Epithelial cell of esophagus (primary cell): Measurements from ENCODE around the gene ACSL1.

Experiments
- DNase-seq: peaks from one replicate; pipeline ENCODE4 v3.0.0; 2010; ENCODE audit warnings: low read depth
- H3K4me3 ChIP-seq: 2 replicates; pipeline ENCODE4 v1.5.1; 2011; ENCODE audit warnings: mild to moderate bottlenecking, low read length, control low read depth
- TF ChIP-seq, protein P1 (sequence below): IDR thresholded peaks from 2 replicates; pipeline ENCODE4 v1.5.1; 2011; ENCODE audit warnings: low read depth, mild to moderate bottlenecking, low read length, control low read depth, inconsistent platforms; ENCODE audit not compliant: insufficient read depth; ENCODE audit errors: missing control alignments

ACSL1 gene

DNA sequence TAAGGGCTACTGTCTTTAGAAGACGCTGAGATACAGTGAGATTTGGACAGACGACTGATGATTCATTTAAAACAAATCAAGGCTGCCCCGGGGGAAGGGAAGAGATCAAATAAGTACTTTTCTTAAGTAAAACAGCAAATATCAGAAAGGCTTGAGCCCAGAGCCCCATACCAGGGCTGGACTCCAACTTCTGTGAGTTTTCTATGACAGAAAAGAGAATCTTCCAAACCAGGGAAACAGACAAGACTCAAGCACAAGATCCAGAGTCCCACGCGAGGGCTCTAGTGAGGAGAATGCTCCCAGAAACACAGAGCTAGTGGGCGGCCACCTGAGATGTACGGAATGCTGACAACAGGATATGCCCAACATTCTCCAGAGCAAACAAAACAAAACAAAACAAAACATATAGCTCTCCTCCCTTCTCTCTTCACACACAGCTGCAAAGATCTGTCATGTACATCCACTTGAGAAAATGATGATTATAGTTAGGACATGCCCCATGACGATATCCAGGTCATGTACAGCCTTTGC lies 13.1 kb downstream of the ACSL1 start:
- TF ChIP-seq, protein P1, sequence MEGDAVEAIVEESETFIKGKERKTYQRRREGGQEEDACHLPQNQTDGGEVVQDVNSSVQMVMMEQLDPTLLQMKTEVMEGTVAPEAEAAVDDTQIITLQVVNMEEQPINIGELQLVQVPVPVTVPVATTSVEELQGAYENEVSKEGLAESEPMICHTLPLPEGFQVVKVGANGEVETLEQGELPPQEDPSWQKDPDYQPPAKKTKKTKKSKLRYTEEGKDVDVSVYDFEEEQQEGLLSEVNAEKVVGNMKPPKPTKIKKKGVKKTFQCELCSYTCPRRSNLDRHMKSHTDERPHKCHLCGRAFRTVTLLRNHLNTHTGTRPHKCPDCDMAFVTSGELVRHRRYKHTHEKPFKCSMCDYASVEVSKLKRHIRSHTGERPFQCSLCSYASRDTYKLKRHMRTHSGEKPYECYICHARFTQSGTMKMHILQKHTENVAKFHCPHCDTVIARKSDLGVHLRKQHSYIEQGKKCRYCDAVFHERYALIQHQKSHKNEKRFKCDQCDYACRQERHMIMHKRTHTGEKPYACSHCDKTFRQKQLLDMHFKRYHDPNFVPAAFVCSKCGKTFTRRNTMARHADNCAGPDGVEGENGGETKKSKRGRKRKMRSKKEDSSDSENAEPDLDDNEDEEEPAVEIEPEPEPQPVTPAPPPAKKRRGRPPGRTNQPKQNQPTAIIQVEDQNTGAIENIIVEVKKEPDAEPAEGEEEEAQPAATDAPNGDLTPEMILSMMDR: no peak
- DNase-seq: peak; percentile 61
- peak overlapping the region; percentile 3 for H3K4me3 ChIP-seq

DNA sequence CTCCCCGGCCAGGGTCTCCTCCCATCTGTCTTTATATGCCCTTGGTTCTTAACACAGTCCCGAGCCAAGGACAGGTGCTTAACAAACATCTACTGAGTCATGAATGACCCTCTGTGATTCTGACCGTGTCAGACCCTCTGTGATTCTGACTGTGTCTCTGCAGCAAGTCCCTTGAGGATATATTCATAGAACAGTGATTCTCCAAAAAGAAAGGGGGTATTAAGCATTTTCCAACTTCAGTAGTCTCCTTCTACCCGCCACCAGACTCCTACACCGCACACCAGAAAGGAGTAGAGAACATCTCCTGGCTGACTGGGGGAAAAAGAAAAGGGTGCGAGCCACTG lies 13.6 kb downstream of the ACSL1 start:
- TF ChIP-seq, protein P1: no peak
- no peak for DNase-seq
- H3K4me3 ChIP-seq: no peak overlapping the region

DNA sequence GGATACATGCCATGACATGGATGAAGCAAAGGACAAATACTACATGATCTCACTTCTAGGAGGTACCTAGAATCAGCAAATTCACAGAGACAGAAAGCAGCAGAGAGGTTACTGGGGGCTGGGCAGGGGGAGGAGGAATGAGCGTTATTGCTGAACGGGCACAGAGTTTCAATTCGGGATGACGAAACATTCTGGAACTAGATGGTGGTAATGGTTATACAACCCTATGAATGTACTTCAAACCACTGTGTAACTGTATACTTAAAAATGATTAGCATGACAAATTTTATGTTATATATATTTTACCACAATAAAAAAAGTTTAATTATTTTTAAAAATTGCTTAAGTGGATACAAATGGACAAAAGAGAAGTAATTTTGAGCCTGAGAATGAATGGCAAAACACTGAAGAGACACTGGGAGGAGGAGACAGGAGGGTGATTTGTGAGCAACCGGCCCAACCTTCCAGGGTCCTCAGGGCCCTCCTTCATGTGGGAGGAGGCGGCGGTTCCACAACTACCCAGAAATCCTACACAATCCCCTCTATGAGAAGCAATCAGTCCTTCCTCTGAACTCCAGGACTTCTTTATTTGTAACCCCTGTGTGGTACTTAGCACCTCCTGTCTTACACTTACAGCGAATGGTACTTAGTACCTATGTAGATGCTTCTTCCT lies 14.1 kb downstream of the ACSL1 start:
- no peak overlapping the region for H3K4me3 ChIP-seq
- TF ChIP-seq, protein P1: no peak
- DNase-seq: no peak

DNA sequence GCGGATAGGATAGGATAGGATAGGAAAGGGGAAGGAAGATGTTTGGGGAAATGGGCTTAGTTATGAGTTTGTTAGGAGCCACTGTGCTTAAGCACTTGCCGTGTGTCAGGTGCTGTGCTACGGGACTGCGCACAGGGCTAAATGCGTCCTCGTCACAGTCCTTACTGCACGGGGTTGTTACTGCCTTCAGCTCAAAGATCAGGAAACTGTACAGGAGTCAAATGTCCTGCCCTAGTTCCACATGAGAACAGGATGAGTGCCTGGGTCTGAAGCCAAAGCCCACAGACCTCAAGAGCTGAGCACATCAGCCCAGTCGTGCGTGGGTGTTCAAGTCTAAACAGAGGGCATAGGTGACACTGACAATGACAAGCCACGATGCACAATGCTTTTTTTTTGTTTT lies 15.0 kb downstream of the ACSL1 start:
- DNase-seq: no peak
- TF ChIP-seq, protein P1: no peak
- no peak overlapping the region for H3K4me3 ChIP-seq

DNA sequence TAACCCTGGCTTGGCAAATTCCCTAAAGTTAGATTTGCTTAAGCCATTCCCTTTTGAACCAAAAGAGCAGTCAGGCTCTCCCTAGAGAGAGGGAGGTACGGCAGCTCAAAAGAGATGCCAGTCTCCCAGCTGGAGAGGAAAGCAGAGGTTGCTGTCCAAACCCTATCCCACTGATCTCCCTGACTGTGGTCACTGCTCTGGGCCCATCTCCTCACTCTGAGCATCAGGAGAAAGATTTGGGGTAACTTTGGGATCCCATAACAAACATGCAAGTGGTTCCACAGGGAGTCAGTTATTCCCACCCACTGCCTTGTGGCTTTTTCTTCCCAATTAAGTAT lies 17.1 kb downstream of the ACSL1 start:
- TF ChIP-seq, protein P1: no peak
- no peak overlapping the region for H3K4me3 ChIP-seq
- no peak for DNase-seq

DNA sequence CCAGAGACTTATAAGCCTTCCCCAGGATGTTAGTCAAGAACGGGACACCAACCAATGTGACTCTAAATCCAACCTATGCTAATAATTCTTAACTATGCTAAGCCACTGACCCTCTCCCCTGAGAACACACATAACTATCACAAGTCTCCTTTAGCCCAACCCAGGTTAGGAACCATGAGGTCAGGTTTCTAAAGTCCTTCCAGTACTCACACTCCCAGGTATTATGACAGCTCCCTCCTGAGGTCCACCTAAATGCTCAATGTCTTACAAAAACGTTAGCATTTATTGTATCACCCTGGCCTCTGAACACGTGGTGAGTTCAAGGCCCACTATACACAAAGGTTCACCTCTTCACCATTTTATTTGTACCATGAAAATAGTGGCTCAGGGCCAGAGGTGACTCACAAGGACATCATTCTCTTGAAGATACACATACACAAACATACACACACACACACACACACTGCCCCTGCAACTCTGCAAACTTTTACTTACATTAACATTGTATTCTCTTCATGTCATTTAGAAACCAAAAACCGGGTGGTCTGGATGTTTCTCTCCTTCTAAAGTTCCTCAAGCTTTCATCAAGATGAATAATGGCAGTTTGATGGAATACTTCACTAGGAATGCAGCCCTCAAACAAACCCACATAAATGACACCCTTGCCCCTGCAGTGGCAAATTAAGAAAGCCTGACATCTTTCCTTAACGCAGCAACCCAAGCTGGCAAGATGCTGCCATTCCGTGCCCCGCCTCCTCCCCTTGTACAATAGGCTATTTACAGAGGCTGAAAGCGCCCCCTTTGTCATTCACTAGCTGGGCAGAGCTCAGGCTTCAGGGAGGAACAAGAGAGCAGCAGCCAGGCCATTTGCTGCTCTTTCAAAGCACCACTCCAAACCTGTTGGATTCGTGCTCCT lies 17.7 kb downstream of the ACSL1 start:
- TF ChIP-seq, protein P1: no peak
- peak; percentile 69 for DNase-seq
- no peak overlapping the region for H3K4me3 ChIP-seq

DNA sequence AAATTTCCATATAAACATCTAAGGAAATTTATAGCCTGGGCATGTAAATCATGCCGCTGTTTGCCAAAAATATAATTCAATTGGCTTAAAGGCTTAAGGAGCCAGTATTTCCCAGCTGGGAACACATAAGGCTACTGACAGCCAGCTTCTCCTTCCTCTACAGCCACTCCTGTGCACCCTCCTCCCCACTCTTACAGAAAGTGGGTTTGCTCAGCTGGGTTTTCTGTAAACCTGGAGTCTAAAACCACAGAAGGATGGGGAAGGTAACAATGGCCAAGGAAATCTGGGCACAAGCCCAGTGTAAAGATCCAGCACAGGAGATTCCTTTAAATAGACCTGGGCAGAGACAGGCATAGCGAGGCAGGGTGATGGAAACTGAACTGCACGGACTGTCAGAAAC lies 18.5 kb downstream of the ACSL1 start:
- no peak for DNase-seq
- TF ChIP-seq, protein P1: no peak
- no peak overlapping the region for H3K4me3 ChIP-seq
